ENCODE results near the gene SULT4A1. TPM values are rescaled to one million over a fixed set of nuclear protein-coding genes. Genes with fewer than 3 reads are reported as not detected.

Gene SULT4A1
- total and polyA plus RNA-seq, 9 of the 15 experiments (the other 6 are each of a cell fraction or from before 2014, with no cell fraction given): 0.03 to 0.20 (median 0.09) TPM; not detected in 3

DNA sequence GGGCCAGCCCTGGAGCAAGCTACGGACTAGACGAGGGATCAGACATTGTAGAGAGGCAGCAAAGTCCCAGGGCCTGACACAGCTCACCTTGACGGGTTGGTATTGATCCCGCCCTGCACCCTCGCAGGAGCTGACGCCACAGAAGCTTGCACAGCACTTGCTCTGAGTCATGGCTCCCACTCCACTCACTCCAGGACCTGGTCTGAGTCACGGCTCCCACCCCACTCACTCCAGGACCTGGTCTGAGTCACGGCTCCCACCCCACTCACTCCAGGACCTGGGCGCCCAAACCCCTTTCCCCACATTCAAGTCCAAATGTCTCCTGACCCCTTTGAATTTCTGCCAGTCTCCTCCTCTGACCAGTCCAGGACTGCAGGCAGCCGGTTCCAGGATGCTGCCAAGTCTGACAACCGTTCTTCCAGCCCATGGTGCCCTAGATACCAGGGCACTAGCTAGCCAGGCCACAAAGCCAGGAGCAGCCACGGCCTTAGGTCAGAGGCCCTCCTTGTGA is 35.5 kb upstream of the SULT4A1 start (continued):
- TF ChIP-seq ZBTB5 (IDR thresholded peaks at IDR 0.05): no peak
- TF ChIP-seq ZNF407 (IDR thresholded peaks at IDR 0.05; ENCODE audit: low read depth): no peak
- TF ChIP-seq, protein P1, sequence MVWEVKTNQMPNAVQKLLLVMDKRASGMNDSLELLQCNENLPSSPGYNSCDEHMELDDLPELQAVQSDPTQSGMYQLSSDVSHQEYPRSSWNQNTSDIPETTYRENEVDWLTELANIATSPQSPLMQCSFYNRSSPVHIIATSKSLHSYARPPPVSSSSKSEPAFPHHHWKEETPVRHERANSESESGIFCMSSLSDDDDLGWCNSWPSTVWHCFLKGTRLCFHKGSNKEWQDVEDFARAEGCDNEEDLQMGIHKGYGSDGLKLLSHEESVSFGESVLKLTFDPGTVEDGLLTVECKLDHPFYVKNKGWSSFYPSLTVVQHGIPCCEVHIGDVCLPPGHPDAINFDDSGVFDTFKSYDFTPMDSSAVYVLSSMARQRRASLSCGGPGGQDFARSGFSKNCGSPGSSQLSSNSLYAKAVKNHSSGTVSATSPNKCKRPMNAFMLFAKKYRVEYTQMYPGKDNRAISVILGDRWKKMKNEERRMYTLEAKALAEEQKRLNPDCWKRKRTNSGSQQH (CRISPR knock-in tag; IDR thresholded peaks at IDR 0.05): no peak
- TF ChIP-seq NR4A1 (CRISPR knock-in tag; IDR thresholded peaks at IDR 0.05): no peak
- no peak for TF ChIP-seq NR4A1 (tag; IDR thresholded peaks at IDR 0.05)
- TF ChIP-seq ZFP1 (CRISPR knock-in tag; IDR thresholded peaks at IDR 0.05): no peak
- no peak for TF ChIP-seq BMI1 (IDR thresholded peaks at IDR 0.05; ENCODE audit: low read length)
- TF ChIP-seq, protein P2, sequence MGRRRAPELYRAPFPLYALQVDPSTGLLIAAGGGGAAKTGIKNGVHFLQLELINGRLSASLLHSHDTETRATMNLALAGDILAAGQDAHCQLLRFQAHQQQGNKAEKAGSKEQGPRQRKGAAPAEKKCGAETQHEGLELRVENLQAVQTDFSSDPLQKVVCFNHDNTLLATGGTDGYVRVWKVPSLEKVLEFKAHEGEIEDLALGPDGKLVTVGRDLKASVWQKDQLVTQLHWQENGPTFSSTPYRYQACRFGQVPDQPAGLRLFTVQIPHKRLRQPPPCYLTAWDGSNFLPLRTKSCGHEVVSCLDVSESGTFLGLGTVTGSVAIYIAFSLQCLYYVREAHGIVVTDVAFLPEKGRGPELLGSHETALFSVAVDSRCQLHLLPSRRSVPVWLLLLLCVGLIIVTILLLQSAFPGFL (CRISPR knock-in tag; IDR thresholded peaks at IDR 0.05): no peak
- no peak for TF ChIP-seq EGR1 (conservative IDR thresholded peaks at IDR 0.05)
- TF ChIP-seq ZFX (CRISPR knock-in tag; IDR thresholded peaks at IDR 0.05): no peak
- TF ChIP-seq PHB2 (IDR thresholded peaks at IDR 0.05; ENCODE audit: low read depth): no peak
- no peak for TF ChIP-seq UBTF (IDR thresholded peaks at IDR 0.05; ENCODE audit: borderline replicate concordance in 1 of 2, low read depth in 2 of 2, low read length in 2 of 2)
